ENCODE measurements around the gene SCRN3.

- TF ChIP-seq ATOH8 (CRISPR knock-in tag; IDR thresholded peaks at IDR 0.05; ENCODE audit: low read depth) (no peak), CTCF (IDR thresholded peaks at IDR 0.05) (no peak), EP300 (IDR thresholded peaks at IDR 0.05) (no peak), SMC3 (IDR thresholded peaks at IDR 0.05) (no peak), USF2 (IDR thresholded peaks at IDR 0.05) (no peak), CEBPB (IDR thresholded peaks at IDR 0.05) (no peak), JUN (IDR thresholded peaks at IDR 0.05) (no peak), ESRRA (IDR thresholded peaks at IDR 0.05; ENCODE audit: borderline replicate concordance, low read length) (no peak), NR3C1 (IDR thresholded peaks at IDR 0.05) (no peak)
- TF ChIP-seq, protein P1, sequence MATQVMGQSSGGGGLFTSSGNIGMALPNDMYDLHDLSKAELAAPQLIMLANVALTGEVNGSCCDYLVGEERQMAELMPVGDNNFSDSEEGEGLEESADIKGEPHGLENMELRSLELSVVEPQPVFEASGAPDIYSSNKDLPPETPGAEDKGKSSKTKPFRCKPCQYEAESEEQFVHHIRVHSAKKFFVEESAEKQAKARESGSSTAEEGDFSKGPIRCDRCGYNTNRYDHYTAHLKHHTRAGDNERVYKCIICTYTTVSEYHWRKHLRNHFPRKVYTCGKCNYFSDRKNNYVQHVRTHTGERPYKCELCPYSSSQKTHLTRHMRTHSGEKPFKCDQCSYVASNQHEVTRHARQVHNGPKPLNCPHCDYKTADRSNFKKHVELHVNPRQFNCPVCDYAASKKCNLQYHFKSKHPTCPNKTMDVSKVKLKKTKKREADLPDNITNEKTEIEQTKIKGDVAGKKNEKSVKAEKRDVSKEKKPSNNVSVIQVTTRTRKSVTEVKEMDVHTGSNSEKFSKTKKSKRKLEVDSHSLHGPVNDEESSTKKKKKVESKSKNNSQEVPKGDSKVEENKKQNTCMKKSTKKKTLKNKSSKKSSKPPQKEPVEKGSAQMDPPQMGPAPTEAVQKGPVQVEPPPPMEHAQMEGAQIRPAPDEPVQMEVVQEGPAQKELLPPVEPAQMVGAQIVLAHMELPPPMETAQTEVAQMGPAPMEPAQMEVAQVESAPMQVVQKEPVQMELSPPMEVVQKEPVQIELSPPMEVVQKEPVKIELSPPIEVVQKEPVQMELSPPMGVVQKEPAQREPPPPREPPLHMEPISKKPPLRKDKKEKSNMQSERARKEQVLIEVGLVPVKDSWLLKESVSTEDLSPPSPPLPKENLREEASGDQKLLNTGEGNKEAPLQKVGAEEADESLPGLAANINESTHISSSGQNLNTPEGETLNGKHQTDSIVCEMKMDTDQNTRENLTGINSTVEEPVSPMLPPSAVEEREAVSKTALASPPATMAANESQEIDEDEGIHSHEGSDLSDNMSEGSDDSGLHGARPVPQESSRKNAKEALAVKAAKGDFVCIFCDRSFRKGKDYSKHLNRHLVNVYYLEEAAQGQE (IDR thresholded peaks at IDR 0.05): no peak
- TF ChIP-seq, protein P2, sequence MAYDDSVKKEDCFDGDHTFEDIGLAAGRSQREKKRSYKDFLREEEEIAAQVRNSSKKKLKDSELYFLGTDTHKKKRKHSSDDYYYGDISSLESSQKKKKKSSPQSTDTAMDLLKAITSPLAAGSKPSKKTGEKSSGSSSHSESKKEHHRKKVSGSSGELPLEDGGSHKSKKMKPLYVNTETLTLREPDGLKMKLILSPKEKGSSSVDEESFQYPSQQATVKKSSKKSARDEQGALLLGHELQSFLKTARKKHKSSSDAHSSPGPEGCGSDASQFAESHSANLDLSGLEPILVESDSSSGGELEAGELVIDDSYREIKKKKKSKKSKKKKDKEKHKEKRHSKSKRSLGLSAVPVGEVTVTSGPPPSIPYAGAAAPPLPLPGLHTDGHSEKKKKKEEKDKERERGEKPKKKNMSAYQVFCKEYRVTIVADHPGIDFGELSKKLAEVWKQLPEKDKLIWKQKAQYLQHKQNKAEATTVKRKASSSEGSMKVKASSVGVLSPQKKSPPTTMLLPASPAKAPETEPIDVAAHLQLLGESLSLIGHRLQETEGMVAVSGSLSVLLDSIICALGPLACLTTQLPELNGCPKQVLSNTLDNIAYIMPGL (CRISPR knock-in tag; IDR thresholded peaks at IDR 0.05; ENCODE audit: borderline replicate concordance): no peak
- TF ChIP-seq, protein P3, sequence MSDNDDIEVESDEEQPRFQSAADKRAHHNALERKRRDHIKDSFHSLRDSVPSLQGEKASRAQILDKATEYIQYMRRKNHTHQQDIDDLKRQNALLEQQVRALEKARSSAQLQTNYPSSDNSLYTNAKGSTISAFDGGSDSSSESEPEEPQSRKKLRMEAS (IDR thresholded peaks at IDR 0.05): no peak
Measured at GRCh38 chr2:174403628-174404027, 8.1 kb downstream of the SCRN3 start.

Data from A549 (cell line).